BJ (cell line): ENCODE measurements around the gene OR10K1. TPM values are rescaled to one million over a fixed set of nuclear protein-coding genes. Genes with fewer than 3 reads are reported as not detected.

Experiments
- CTCF ChIA-PET: fragments of 350-600 bp; formaldehyde crosslinking; extraction: SDS; loops from one replicate; lab custom pipeline; 2021; ENCODE audit warnings: antibody characterized with exemption, inconsistent platforms; lab: Yijun Ruan, JAX
- POLR2A ChIA-PET: fragments of 300-600 bp; sonication (Branson Sonifier 250); formaldehyde crosslinking; extraction: SDS; loops from one replicate; lab custom pipeline; 2021; ENCODE audit warnings: antibody characterized with exemption; lab: Charles Lee
- DNase-seq: peaks from one replicate; pipeline ENCODE4 v3.0.0-alpha.2; 2011; ENCODE audit warnings: low read depth
- H3K27me3 ChIP-seq: 2 replicates; pipeline ENCODE4 v1.6.0; 2011; ENCODE audit warnings: low read length; ENCODE audit not compliant: control insufficient read depth, insufficient read depth
- H3K36me3 ChIP-seq: 2 replicates; pipeline ENCODE4 v1.5.1; 2011; ENCODE audit warnings: low read length; ENCODE audit not compliant: control insufficient read depth, insufficient read depth
- H3K4me3 ChIP-seq: 2 replicates; pipeline ENCODE4 v1.5.1; 2011; ENCODE audit warnings: low read depth, mild to moderate bottlenecking, control low read depth, low read length
- polyA minus RNA-seq: library from RNA; depleted of rRNA, polyadenylated mRNA; stranded (reverse); fragments of >200 nt; gene quantifications from 2 replicates; pipeline ENCODE4 v1.2.3, GENCODE V29; 2011; rRNA and poly(A)+ RNA removed
- polyA plus RNA-seq: library from polyadenylated mRNA; depleted of rRNA; stranded (reverse); fragments of >200 nt; gene quantifications from 2 replicates; pipeline ENCODE4 v1.2.3, GENCODE V29; 2011; rRNA removed
- TF ChIP-seq, protein P1 (sequence below): IDR thresholded peaks from 2 replicates; pipeline ENCODE4 v1.5.1; 2011; ENCODE audit warnings: low read depth, mild to moderate bottlenecking, control low read depth, inconsistent platforms, low read length, moderate library complexity; ENCODE audit not compliant: insufficient read depth

OR10K1 gene
- not detected in 2 replicates for polyA plus RNA-seq
- not detected in 2 replicates for polyA minus RNA-seq

DNA sequence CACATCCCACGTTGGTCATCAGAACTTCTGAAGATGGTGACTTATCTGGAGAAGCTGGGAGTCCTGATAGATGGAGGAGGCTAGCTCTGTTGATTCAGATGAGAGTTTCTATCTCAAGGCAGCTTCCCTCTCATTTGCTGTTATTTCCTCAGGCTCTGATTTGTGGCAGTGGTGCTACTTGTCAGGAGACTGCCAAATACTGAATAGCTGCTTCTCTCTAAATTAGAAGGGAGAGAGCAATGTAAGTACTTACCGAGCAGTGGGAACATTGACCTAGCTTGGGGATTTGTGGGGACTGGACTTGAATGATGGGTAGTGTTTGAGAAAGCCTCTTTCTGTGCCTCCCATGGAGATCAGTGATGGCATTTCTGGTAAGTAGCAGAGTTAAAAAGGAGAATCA is at the start of gene OR10K1:
Gene OR10K1, plus strand, starts transcription at position 301 of the 400 bp plus-strand sequence. CDS start 3,728 bp downstream, outside the sequence.
- H3K36me3 ChIP-seq: no peaks in the 10 kb centered on the region
- TF ChIP-seq, protein P1, sequence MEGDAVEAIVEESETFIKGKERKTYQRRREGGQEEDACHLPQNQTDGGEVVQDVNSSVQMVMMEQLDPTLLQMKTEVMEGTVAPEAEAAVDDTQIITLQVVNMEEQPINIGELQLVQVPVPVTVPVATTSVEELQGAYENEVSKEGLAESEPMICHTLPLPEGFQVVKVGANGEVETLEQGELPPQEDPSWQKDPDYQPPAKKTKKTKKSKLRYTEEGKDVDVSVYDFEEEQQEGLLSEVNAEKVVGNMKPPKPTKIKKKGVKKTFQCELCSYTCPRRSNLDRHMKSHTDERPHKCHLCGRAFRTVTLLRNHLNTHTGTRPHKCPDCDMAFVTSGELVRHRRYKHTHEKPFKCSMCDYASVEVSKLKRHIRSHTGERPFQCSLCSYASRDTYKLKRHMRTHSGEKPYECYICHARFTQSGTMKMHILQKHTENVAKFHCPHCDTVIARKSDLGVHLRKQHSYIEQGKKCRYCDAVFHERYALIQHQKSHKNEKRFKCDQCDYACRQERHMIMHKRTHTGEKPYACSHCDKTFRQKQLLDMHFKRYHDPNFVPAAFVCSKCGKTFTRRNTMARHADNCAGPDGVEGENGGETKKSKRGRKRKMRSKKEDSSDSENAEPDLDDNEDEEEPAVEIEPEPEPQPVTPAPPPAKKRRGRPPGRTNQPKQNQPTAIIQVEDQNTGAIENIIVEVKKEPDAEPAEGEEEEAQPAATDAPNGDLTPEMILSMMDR: no peak
- POLR2A ChIA-PET: no interaction called here
- H3K27me3 ChIP-seq: no peaks in the 10 kb centered on the region
- no peak for DNase-seq
- CTCF ChIA-PET: no interaction called here
- H3K4me3 ChIP-seq: no peak within 1 kb of the TSS

DNA sequence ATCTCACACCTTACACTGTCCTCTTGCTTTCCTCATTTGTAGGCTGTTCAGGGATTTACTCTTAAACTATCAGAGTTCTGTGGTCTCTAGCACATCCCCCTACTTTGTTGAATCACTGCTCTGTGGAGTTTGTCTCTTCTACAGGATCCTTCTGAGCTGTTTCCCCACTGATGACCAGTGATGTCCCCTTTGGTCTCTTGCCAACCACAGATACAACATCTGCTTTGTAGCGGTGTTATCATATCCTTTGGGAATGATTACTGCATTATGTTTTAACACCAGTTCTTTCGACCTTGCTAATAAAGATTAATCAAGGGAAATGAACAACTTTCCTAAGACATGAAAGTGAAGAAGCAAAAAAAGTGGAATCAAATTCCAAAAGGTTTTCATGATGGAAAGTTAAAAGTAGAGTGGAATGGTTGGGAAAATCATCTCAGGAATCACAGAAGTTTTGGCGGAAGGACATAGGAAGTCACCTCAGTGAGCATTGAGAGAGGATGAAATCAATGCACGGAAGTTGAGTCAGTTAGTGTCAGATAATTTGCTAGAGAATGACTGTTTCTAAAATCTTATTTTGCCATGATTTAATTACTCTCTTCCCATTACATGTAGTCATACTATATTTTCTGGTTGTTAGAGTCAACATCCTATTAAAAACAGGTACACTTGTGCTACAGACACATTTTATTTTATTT is 46.8 kb upstream of the OR10K1 start:
- Histone ChIP-seq H3K27me3 (no peaks in the 10 kb centered on the region), H3K36me3 (no peaks in the 10 kb centered on the region), H3K4me3 (no peak overlapping the region)
- ChIA-PET CTCF (no interaction called here), POLR2A (no interaction called here)
- no peak for DNase-seq
- TF ChIP-seq, protein P1: no peak

GRCh38 chr1:158417586-158417985 is 44.0 kb upstream of the OR10K1 start:
- H3K4me3 ChIP-seq: no peak overlapping the region
- DNase-seq: no peak
- H3K27me3 ChIP-seq: no peaks in the 10 kb centered on the region
- ChIA-PET POLR2A (no interaction called here), CTCF (no interaction called here)
- no peaks in the 10 kb centered on the region for H3K36me3 ChIP-seq
- TF ChIP-seq, protein P1: no peak

DNA sequence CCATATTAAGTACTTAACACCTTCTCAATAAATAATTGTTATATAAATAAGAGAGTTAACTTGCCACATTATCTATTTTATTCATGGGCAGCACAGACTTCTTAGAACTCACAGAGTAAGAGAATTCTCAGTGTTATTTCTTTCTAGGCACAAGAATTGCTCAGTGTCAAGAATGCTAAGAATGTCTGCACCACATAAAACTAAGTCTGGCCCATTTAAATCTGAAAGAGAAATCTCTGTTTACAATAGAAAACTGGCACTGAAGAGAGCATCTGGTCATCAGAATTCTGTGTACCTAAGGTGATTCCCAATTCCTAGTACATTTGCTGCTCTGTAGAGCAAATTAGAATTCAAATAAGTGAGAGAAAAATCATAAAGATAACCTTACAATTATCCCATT is 39.4 kb upstream of the OR10K1 start:
- TF ChIP-seq, protein P1: no peak
- no peak overlapping the region for H3K4me3 ChIP-seq
- no peak for DNase-seq
- H3K36me3 ChIP-seq: no peaks in the 10 kb centered on the region
- ChIA-PET CTCF (interaction anchor here (0.6 kb wide), 1 partner anchor 83 kb away, joined by 6 read pairs; no protein-coding TSS in a partner anchor), POLR2A (no interaction called here)
- H3K27me3 ChIP-seq: no peaks in the 10 kb centered on the region

DNA sequence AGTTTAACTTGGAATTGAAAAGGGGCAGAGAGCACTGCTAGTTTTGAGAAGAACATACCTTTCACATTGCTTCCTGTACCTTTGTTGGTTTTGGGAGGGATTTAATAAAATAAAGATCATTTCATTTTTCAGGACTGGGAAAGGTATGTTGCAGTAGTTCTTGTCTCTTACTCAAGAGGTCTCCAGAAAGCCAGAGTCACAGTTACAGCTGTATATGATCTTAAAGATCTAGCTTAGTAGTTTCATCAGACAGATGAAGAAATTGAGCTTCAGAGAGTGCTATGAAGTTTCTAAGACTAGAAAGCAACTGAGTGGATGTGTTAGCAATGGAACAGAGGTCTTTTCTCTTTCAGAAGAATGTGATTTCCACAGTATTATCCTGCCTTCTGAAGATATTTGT is 36.6 kb upstream of the OR10K1 start:
- TF ChIP-seq, protein P1: no peak
- Histone ChIP-seq H3K36me3 (no peaks in the 10 kb centered on the region), H3K27me3 (no peaks in the 10 kb centered on the region), H3K4me3 (no peak overlapping the region)
- ChIA-PET POLR2A (no interaction called here), CTCF (no interaction called here)
- DNase-seq: no peak
